WTC11 (cell line): ENCODE results near the gene SLC15A4. TPM values are rescaled to one million over a fixed set of nuclear protein-coding genes. Genes with fewer than 3 reads are reported as not detected.

Experiments used
- ATAC-seq: fragments of 200-7000 bp; cut with Tn5 transposase; 2 replicates; pipeline ENCODE4 v1.10.0; 2021; ENCODE audit warnings: mild to moderate bottlenecking, moderate library complexity
- CTCF ChIA-PET: fragments of 300-600 bp; sonication (Branson Sonifier 250); formaldehyde crosslinking; loops from one replicate; lab custom pipeline; 2021; ENCODE audit warnings: antibody characterized with exemption; lab: Charles Lee
- POLR2A ChIA-PET: fragments of 350-600 bp; sonication (Branson Sonifier 250); formaldehyde crosslinking; loops from one replicate; lab custom pipeline; 2021; ENCODE audit warnings: antibody characterized with exemption; lab: Charles Lee
- DNase-seq: peaks from one replicate; pipeline ENCODE4 v3.0.0; 2021; ENCODE audit warnings: low spot score
- H3K27ac Mint-ChIP-seq: 2 replicates; pipeline ENCODE4 v1.8.0; 2021; ENCODE audit warnings: mixed read lengths
- H3K27me3 Mint-ChIP-seq: 2 replicates; pipeline ENCODE4 v1.8.0; 2021; ENCODE audit warnings: low read depth, mild to moderate bottlenecking, moderate library complexity, mixed read lengths
- H3K36me3 Mint-ChIP-seq: 2 replicates; pipeline ENCODE4 v1.8.0; 2021; ENCODE audit warnings: mixed read lengths
- H3K4me1 Mint-ChIP-seq: 2 replicates; pipeline ENCODE4 v1.8.0; 2022; ENCODE audit warnings: mixed read lengths
- H3K4me3 Mint-ChIP-seq: 2 replicates; pipeline ENCODE4 v1.8.0; 2021; ENCODE audit warnings: mild to moderate bottlenecking, moderate library complexity, mixed read lengths
- H3K9me3 Mint-ChIP-seq: 2 replicates; pipeline ENCODE4 v1.8.0; 2021; ENCODE audit warnings: mixed read lengths
- CBFB ChIP-seq: sonication (generic); formaldehyde crosslinking; IDR thresholded peaks from 2 replicates; pipeline ENCODE4 v1.8.1; 2022; ENCODE audit warnings: mild to moderate bottlenecking, low read depth, missing genetic modification reagents
- CREB1 ChIP-seq: sonication (generic); formaldehyde crosslinking; IDR thresholded peaks from 2 replicates; pipeline ENCODE4 v1.8.0; 2023; ENCODE audit warnings: mild to moderate bottlenecking, missing genetic modification reagents
- FOXK1 ChIP-seq: sonication (generic); formaldehyde crosslinking; IDR thresholded peaks from 2 replicates; pipeline ENCODE4 v1.8.0; 2022; ENCODE audit warnings: mild to moderate bottlenecking, moderate library complexity, missing genetic modification reagents
- FOXP1 ChIP-seq: sonication (generic); formaldehyde crosslinking; IDR thresholded peaks from 2 replicates; pipeline ENCODE4 v1.8.0; 2022; ENCODE audit warnings: missing genetic modification reagents, mild to moderate bottlenecking, moderate library complexity, borderline replicate concordance
- GTF2I ChIP-seq: fragments of 250-450 bp; sonication (Bioruptor Pico); conservative IDR thresholded peaks from 2 replicates; pipeline ENCODE4 v1.4.0; 2021; ENCODE audit warnings: mild to moderate bottlenecking
- MXD4 ChIP-seq: fragments of 250-450 bp; sonication (Bioruptor Pico); IDR thresholded peaks from 2 replicates; pipeline ENCODE4 v1.8.0; 2021; ENCODE audit warnings: mild to moderate bottlenecking, moderate library complexity, borderline replicate concordance
- NFYB ChIP-seq: sonication (generic); formaldehyde crosslinking; conservative IDR thresholded peaks from 2 replicates; pipeline ENCODE4 v1.8.0; 2022; ENCODE audit warnings: low read depth, missing genetic modification reagents
- NR3C1 ChIP-seq: sonication (generic); formaldehyde crosslinking; conservative IDR thresholded peaks from 2 replicates; pipeline ENCODE4 v1.8.1; 2023; ENCODE audit warnings: low read depth, mild to moderate bottlenecking, missing genetic modification reagents
- RORB ChIP-seq: fragments of 250-450 bp; sonication (Bioruptor Pico); IDR thresholded peaks from 2 replicates; pipeline ENCODE4 v1.9.0; 2021; ENCODE audit warnings: mild to moderate bottlenecking
- TP53 ChIP-seq: sonication (generic); formaldehyde crosslinking; IDR thresholded peaks from 2 replicates; pipeline ENCODE4 v1.8.1; 2023; ENCODE audit warnings: mild to moderate bottlenecking, missing genetic modification reagents
- USF2 ChIP-seq: sonication (generic); formaldehyde crosslinking; IDR thresholded peaks from 2 replicates; pipeline ENCODE4 v1.8.1; 2023; ENCODE audit warnings: mild to moderate bottlenecking, missing genetic modification reagents, moderate library complexity
- ZNF317 ChIP-seq: sonication (generic); formaldehyde crosslinking; IDR thresholded peaks from 2 replicates; pipeline ENCODE4 v1.8.1; 2023; ENCODE audit warnings: low read depth, mild to moderate bottlenecking, moderate library complexity, missing genetic modification reagents, borderline replicate concordance
- total RNA-seq: library from RNA; stranded (reverse); gene quantifications from 3 replicates; pipeline ENCODE4 v1.2.3, GENCODE V29; 2021
- TF ChIP-seq, protein P1 (sequence below): sonication (generic); formaldehyde crosslinking; IDR thresholded peaks from 2 replicates; pipeline ENCODE4 v1.8.1; 2023; ENCODE audit warnings: mild to moderate bottlenecking, missing genetic modification reagents, borderline replicate concordance
- TF ChIP-seq, protein P2 (sequence below): sonication (generic); formaldehyde crosslinking; IDR thresholded peaks from 2 replicates; pipeline ENCODE4 v1.8.0; 2022; ENCODE audit warnings: mild to moderate bottlenecking, missing genetic modification reagents
- TF ChIP-seq, protein P3 (sequence below): sonication (generic); formaldehyde crosslinking; IDR thresholded peaks from 2 replicates; pipeline ENCODE4 v1.8.1; 2023; ENCODE audit warnings: mild to moderate bottlenecking, moderate library complexity, missing genetic modification reagents
- TF ChIP-seq, protein P4 (sequence below): fragments of 250-450 bp; sonication (Bioruptor Pico); IDR thresholded peaks from 2 replicates; pipeline ENCODE4 v1.9.0; 2021; ENCODE audit warnings: moderate library complexity, mild to moderate bottlenecking, inconsistent platforms, borderline replicate concordance

Gene SLC15A4
- total RNA-seq, 1 experiment from 2014 or later: 6.4 TPM

- peaks cover 14% of the 10 kb centered on the region for H3K27me3 Mint-ChIP-seq
- no peaks in the 10 kb centered on the region for H3K4me1 Mint-ChIP-seq
- TF ChIP-seq, protein P1, sequence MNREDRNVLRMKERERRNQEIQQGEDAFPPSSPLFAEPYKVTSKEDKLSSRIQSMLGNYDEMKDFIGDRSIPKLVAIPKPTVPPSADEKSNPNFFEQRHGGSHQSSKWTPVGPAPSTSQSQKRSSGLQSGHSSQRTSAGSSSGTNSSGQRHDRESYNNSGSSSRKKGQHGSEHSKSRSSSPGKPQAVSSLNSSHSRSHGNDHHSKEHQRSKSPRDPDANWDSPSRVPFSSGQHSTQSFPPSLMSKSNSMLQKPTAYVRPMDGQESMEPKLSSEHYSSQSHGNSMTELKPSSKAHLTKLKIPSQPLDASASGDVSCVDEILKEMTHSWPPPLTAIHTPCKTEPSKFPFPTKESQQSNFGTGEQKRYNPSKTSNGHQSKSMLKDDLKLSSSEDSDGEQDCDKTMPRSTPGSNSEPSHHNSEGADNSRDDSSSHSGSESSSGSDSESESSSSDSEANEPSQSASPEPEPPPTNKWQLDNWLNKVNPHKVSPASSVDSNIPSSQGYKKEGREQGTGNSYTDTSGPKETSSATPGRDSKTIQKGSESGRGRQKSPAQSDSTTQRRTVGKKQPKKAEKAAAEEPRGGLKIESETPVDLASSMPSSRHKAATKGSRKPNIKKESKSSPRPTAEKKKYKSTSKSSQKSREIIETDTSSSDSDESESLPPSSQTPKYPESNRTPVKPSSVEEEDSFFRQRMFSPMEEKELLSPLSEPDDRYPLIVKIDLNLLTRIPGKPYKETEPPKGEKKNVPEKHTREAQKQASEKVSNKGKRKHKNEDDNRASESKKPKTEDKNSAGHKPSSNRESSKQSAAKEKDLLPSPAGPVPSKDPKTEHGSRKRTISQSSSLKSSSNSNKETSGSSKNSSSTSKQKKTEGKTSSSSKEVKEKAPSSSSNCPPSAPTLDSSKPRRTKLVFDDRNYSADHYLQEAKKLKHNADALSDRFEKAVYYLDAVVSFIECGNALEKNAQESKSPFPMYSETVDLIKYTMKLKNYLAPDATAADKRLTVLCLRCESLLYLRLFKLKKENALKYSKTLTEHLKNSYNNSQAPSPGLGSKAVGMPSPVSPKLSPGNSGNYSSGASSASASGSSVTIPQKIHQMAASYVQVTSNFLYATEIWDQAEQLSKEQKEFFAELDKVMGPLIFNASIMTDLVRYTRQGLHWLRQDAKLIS (CRISPR knock-in tag): no peak
- TF ChIP-seq, protein P2, sequence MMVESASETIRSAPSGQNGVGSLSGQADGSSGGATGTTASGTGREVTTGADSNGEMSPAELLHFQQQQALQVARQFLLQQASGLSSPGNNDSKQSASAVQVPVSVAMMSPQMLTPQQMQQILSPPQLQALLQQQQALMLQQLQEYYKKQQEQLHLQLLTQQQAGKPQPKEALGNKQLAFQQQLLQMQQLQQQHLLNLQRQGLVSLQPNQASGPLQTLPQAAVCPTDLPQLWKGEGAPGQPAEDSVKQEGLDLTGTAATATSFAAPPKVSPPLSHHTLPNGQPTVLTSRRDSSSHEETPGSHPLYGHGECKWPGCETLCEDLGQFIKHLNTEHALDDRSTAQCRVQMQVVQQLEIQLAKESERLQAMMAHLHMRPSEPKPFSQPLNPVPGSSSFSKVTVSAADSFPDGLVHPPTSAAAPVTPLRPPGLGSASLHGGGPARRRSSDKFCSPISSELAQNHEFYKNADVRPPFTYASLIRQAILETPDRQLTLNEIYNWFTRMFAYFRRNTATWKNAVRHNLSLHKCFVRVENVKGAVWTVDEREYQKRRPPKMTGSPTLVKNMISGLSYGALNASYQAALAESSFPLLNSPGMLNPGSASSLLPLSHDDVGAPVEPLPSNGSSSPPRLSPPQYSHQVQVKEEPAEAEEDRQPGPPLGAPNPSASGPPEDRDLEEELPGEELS (CRISPR knock-in tag): no peak
- TF ChIP-seq NR3C1 (CRISPR knock-in tag) (no peak), CREB1 (CRISPR knock-in tag) (no peak), MXD4 (no peak), CBFB (CRISPR knock-in tag) (no peak), ZNF317 (no peak), TP53 (no peak), FOXP1 (no peak), RORB (CRISPR knock-in tag) (no peak), FOXK1 (no peak), NFYB (CRISPR knock-in tag) (no peak), USF2 (CRISPR knock-in tag) (no peak), GTF2I (no peak)
- TF ChIP-seq, protein P3, sequence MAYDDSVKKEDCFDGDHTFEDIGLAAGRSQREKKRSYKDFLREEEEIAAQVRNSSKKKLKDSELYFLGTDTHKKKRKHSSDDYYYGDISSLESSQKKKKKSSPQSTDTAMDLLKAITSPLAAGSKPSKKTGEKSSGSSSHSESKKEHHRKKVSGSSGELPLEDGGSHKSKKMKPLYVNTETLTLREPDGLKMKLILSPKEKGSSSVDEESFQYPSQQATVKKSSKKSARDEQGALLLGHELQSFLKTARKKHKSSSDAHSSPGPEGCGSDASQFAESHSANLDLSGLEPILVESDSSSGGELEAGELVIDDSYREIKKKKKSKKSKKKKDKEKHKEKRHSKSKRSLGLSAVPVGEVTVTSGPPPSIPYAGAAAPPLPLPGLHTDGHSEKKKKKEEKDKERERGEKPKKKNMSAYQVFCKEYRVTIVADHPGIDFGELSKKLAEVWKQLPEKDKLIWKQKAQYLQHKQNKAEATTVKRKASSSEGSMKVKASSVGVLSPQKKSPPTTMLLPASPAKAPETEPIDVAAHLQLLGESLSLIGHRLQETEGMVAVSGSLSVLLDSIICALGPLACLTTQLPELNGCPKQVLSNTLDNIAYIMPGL (CRISPR knock-in tag): no peak
- TF ChIP-seq, protein P4, sequence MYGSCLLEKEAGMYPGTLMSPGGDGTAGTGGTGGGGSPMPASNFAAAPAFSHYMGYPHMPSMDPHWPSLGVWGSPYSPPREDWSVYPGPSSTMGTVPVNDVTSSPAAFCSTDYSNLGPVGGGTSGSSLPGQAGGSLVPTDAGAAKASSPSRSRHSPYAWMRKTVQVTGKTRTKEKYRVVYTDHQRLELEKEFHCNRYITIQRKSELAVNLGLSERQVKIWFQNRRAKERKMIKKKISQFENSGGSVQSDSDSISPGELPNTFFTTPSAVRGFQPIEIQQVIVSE (CRISPR knock-in tag): no peak
- POLR2A ChIA-PET: no interaction called here
- H3K36me3 Mint-ChIP-seq: peaks cover 72% of the 10 kb centered on the region
- ATAC-seq: no peak
- peaks cover 43% of the 10 kb centered on the region for H3K9me3 Mint-ChIP-seq
- H3K27ac Mint-ChIP-seq: no peak overlapping the region
- CTCF ChIA-PET: no interaction called here
- DNase-seq: no peak
- H3K4me3 Mint-ChIP-seq: no peak overlapping the region
These were observed 32.1 kb downstream of the SLC15A4 start for GRCh38 chr12:128791395-128792322.
